NCI-H2171 treated with DMSO at 0.1 percent for 48 hours (cell line): ENCODE measurements around the gene EFHB.
"Not testable (repeated sequence)": the region's sequence is repeated elsewhere in the genome, so short reads cannot be mapped to it uniquely, and the experiment has no call there.

Experiments used
- DNase-seq: peaks from one replicate; lab custom pipeline; 2025; lab: John Stamatoyannopoulos, UW

Gene EFHB, protein sequence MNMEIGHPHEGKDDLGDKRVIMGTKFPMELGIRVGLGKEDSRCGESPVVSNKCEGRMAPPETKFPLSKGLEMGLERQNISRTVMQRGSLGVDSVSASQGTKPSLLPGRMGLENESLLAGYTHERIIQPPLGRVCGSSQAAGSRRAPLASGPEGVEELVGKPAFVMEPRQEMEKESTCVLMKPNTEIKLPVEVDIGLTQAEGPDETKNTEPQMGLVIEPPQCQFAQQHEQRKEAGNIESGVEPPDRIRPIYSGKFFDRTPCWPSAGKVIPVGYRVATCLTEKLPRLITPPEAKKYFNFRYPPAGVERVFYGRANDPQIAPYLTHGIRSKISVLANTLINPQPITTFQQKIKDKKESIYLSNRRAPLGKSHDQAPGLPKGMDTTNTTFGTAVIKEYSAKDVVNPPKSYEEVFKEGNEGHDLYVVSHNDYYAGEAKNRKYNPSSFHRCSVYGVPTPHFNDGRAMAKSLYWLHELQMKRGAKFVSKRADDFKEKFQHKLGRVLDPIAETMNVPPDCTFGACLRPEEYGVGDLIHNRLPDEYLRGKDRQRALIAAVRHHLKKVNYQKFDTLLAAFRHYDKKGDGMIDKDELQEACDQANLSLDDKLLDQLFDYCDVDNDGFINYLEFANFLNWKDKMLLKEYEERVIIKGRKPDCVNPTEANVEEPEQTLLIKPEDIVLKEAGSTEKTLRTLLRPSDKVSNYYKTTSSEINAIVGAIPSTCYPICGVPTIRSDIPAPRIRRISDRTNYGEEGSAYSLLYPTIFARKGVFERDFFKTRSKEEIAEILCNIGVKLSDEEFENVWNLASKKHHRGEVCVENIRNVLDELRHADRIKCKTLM

DNA sequence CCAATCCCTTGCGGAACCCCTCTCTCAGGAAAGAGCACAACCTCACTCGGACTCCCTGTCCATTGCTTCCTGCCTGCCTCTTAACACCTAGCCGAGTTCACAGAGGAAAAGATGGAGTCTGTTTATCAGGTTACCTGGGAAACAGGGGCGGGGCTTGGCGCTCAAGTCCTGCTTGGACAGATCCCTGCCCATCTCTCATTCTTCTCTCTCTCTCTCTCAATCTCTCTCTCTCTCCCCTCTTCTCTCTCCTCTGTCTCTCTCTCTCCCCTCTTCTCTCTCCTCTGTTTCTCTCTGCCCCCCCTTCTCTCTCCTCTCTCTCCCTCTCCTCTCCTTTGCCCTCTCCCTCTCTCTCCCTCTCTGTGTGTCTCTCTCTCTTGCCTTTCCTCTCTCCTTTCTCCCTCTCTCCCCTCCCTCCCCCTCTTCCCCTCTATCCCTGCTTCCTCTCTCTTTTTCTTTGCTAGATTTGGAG, at the start of gene EFHB:
TSS of gene EFHB (minus strand) at position 120 of the 469 bp plus-strand sequence. CDS start 199 bp downstream, outside the sequence.
- DNase-seq = peak; percentile 21

DNA sequence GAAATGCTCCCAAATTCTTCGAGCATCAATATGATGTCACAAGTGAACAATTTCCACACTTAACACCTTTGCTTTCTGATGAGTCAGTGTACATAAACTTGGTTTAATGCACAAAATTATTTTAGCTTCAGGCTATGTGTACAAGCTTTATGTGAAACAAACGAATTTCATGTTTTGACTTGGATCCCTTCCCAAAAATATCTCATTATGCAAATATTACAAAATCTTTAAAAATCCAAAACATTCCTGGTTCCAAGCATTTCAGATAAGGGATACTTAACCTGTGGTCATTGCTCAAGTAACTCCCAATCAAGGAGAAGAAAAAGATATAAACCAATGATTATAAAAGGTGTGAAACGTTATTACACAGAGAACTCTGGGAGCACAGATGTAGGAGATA, 38.0 kb upstream of the EFHB start:
- no peak for DNase-seq

DNA sequence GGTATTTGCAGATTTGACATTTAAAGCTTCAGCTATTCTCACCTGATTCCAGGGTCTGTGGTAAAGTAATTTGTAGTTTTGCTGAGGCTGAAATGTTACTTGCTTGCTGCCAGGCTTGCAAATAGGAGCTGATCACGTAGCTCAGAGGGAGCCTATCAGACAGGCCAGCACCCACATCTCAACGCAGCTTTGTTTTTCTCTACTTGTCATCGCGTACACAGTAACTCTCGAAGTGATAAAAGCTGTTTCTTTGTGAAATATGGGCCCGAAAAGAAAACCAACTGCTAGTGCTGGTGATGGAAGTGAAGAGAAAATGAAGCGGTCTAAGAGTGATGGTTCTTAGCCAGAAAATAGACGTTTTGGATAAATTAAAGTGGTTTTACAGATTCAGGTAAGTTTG, 36.3 kb upstream of the EFHB start:
- no peak for DNase-seq

DNA sequence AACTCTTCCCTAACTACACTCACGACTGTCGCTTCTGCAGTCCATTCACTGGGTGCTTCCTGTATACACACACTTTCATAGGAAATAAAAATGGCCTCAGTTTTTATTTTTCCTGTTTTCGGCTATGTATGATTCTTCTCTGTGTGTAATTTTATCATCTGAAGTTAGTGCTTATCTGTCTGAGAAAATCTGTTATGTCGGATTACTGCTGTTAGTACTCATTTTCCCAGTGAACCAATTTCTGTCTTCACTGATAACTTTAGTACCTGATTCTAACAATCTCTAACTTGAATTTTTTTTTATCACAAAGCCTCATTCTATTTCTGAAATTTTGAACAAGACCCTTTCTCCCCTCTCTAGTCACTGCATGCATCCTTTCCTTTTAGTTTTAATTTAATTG, 33.8 kb upstream of the EFHB start:
- no peak for DNase-seq

DNA sequence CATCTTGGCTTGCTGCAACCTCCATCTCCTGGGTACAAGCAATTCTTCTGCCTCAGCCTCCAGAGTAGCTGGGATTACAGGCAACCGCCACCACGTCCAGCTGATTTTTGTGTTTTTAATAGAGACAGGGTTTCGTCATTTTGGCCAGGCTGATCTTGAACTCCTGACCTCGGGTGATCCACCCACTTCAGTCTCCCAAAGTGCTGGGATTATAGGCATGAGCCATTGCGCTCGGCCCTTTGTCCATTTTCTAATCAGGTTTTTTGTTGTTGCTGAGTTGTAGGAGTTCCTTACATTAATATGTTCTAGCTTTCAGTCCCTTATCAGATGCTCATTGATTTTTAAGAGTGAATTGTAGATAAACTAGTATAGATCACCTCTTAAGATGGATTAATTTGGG, 33.2 kb upstream of the EFHB start:
- DNase-seq = no peak

DNA sequence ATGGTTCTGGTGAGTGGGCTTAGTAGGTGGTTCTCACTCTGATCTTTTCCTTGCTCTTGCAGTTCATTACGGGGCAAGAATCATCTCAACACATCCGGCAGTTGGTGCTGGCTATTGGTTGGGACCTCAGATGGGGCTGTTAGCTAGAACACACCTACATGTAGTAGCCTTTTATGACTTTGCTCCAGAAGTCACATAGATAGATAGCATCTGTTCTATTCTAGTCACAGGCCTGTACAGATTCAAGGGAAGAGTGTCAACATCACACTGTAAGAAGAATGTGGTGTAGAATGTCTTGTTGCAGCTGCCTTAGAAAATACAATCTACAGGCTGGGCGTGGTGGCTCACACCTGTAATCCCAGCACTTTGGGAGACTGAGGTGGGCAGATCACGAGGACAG, 27.9 kb upstream of the EFHB start:
- DNase-seq = no peak

DNA sequence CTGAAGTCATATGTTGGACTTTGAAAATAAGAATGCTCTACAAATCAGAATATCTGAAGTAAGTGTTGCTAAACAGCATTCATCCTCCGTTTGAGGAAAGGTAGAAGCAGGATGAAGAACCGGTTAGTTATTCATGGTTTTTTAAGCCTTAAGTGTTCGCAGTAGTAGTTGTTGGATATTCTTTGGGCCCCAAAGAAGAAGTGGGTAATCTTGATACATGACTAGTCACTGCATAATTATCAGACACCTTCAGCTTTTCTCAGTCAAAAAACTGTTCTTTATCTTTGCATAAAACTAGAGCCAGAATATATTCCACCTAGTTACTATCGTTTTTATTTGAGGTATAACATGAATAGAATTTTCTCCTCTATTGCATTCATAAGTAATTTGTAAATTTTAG, 26.7 kb upstream of the EFHB start:
- no peak for DNase-seq

DNA sequence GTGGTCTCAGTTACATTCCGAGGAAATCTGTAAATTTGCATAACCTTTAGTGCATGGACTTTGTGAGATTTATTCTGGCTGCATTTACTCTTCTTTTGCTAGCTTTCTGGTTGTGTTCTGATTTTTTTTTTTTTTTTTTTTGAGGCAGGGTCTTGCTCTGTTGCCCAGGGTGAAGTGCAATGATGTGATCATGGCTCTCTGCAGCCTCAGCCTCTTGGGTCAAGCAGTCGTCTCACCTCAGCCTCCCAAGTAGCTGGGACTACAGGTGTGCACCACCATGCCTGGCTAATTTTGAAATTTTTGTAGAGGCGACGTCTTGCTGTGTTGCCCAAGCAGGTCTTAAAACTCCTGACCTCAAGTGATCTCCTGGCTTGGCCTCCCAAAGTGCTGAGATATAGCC, 25.5 kb upstream of the EFHB start:
- DNase-seq = no peak

DNA sequence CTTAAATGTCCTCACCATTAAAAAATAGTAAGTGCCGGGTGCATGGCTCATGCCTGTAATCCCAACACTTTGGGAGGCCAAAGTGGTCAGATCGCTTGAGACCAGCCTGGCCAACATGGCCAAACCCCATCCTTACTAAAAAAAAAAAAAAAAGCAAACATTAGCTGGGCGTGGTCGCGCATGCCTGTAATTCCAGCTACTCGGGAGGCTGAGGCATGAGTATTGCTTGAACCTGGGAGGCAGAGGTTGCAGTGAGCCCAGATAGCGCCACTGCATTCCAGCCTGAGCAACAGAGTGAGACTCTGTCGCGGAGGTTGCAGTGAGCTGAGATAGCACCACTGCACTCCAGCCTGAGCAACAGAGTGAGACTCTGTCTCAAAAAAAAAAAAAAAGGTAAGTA, 23.3 kb upstream of the EFHB start:
- not testable (repeated sequence) for DNase-seq

DNA sequence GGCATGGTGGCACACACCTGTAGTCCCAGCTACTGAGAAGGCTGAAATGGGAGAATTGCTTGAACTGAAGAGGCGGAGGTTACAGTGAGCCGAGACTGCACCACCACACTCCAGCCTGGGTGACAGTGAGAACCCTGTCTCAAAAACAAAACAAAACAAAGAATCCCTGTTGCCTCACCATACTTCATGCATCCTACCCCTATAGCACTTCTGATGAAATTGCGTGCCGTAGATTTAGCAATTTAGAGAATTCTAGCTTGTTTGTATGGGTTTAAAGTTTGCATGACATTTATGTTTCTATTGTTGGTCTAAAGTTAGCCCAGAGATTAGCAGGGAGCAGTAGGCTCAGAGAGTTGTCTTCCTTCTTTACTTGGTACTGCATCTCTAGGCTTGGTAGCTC, 20.7 kb upstream of the EFHB start:
- no peak for DNase-seq

DNA sequence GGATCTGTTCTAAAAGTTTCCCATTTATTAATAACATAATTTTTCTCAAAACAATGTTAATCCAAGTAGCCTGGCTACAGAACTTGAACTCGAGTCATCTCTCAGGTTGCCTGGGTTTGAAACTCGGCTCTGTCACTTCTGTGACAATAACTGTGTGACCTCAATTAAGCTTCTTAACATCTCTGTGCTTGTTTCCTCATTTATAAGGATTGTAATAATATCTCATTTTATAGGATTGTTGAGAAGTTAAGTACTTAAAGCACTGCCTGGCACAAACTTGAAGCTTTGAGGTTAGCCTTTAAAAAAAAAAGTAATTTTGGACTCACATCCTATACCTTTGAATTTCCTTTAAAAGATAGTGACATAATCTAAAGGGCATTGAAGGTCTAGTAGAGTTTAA, 16.3 kb upstream of the EFHB start:
- DNase-seq = no peak

DNA sequence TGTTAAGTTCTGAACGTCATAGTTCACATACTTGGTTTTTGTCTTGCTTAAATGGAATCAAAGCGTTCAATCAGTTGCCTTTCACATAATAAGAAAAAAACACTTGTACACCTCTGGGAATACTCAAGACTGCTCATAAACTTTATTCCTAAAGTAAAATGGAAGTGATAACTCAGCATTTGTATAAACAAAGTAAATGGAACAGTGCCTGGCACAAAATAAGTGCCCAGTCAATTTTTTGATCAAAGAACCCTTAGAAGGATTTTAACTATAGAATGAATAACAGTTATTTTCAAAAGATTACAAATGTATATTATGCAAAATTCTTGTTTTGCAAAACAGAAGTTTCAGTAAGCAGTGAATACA, 14.2 kb upstream of the EFHB start:
- DNase-seq = no peak

DNA sequence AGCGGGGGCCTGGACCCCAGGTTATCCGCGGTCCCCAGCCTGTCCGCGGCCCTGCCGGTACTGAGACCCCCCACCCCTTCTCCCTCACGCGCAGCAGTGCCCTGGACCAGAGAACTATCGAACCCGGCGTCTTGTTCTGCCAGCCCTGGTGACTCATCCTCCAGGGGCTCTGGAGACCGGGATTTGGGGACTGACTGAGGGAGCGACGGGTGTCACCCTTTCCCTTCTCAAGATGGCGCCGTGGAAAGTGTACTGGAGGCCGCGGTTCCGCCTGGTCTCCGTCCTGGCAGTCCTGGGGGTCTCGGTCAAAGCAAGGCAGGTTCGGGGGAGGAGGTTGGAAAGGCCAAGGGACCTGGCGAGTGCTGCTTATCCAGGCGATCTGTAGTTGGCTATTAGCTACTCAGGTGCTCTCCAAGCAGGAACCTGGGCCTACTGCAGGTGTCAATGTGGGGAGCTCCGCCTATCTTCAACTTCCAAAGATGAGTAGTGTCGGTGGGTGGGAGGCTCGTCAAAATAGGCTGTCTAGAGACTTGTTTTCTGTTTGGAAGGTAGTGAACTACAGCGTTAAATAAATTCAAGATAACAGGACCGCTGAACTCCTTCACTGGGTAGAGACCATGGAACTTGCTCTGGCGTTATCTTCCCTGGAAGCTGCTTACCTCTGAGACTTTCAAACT, 13.7 kb upstream of the EFHB start:
- DNase-seq = peak; percentile 58

DNA sequence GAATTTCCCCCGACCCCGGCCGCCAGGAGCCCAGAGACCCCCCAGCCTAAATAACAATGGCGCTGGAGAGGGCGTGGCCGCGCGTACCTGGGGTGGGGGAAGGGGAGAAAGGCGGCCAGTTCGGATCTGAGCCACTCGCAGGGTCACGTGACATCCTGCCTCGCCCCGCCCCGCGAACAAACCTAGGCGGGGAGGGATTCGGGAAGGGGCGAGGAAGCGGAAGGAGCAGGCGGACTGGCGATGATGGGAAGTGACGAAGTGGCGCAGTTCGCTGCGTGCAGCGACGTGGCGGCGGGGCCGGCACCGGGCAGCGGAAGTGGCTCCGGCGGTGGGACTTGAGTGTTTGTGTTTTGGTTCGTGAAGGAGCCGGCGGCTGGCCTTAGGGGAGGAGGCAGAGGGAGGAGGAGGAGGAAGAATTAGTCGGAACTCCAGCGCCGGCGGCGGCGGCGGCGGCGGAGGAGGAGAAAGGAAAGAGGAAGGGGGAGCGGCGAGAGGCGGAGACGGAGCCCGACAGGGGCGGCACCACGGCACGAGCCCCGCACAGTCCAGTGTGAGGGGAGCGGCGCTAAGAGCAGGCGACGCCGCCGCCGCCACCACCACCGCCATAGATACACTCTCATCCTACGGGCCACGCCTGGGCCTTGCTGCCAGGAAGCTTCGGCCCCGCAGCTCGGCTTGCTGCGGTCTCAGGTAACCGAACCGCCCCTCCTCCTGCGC, 13.0 kb upstream of the EFHB start, which contains the start of gene RAB5A:
TSS of gene RAB5A (plus strand) at position 266 of the 717 bp plus-strand sequence. CDS start 3,802 bp downstream, outside the sequence.
- peak; percentile 93 for DNase-seq

DNA sequence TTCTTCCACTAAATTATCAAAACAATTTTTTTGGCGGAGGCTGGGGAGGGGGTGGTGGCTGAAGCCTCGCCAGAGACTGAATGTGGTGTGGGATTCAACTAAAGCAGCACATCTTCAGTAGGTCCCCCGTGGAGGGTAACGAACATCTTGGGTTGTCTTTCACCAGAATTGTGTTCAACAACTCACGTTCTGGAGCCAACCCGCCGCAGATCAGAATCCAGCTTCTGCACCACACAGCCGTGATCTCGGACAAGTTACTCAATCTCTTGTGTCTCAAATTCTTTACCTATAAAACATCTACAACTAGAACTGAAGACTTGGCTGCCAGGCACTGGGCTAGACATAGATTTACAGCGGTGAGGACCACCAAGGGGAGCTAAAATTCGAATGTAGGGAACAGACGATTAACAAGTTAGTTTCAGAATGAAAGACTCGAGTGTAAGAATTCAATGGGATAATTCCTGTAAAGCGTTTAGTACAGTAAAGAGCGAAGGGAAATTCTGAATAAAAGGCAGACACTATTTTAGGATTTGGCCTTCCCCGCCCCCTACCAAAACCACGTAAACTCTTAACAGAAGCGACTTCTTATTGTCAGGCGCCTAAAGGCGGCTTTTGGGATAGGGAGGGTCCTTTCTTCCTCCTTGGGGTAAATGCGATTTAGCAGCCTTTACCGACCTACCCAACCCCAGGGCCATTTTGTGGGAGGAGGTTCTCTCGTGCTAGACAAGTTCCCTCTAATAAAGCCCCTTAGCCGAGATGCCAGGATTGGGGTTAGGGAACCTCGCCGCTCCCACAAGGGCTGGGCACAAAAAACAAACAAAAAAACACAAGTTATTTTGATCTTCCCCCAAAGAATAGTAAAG, 12.2 kb upstream of the EFHB start:
- no peak for DNase-seq

DNA sequence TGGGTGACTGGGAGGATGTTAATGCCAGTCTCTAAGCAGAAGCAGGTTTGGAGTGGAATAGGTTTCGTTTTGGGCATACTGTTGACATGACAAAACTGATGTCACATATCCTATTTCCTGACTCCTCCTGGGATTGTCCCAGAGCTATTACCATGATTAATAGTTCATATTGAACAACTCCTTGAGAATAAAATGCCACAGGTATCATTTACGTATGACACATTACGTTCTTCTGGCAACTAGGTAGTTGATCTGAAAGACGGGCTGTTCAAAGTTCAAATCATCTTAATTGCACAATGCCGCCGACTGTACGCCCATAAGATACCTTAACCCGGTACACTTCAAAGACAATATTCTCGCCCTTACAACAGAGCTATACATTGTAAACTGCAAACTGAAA, 11.5 kb upstream of the EFHB start:
- no peak for DNase-seq

DNA sequence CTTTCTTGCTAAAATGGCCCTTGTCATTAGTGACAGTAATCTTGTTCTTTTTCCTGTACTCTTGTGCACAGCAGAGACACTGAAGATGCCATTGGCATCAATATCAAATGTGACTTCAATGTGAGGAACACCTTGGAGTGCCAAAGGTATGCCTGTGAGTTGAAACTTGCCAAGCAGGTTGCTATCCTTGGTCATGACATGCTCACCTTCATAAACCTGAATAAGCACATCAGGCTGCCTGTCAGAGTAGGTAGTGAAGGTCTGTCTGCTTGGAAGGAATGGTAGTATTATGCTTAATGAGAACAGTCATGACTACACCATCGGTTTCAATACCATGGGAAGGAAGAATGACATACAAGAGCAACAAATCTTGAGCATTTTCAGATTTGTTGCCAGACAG, 6.6 kb upstream of the EFHB start:
- DNase-seq = no peak

DNA sequence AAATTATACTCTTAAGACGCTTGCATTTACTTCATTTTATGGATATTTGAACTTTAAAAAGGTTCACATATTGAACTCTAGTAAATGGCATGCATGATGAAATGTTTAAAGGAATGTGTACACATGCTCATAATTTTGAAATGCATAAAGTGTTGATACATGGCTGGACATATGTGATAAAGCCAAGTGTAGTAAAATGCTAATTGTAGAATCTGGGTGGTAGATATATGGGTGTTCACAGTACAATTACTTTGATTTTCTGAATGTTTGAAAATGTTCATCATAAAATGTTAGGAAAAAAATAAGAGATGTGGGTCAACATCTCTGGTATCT, 4.2 kb upstream of the EFHB start:
- DNase-seq = no peak

DNA sequence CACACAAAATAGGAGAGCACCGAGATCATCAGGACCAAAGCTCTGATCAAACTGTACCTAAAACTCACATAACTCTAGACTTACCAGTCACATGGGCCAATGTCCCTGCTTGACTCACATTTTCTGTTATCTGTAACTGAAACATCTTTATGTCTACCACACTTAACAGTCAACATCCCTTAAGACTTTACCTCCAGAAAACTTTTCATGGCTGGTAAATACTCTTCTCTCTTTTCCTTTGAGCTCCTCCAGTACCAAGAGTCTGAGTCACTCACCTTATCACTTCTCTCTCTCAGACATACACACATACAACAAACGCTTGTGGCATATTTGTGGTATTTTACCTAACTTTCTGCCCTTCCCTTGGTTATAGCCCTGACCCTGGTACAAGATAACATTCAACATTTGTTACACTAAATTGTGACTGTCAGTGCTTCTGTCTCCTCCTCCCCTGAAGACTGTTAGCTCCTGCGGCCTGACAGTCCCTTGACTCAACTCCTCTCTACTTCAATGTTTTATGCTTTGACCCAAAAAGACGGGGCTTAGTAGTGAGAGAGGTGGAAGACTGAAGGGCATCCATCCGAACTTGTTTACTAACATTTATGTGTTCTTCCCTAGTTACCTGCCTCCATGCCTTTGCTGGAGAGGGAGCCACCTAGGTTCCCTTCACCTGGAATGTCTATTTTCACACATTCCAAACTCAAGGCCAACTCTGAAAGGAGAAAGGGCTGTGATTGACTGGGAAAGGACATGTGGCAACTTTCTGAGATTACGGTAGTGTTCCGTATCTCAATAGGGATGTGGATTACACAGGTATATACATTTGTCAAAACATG, 3.7 kb upstream of the EFHB start:
- no peak for DNase-seq

DNA sequence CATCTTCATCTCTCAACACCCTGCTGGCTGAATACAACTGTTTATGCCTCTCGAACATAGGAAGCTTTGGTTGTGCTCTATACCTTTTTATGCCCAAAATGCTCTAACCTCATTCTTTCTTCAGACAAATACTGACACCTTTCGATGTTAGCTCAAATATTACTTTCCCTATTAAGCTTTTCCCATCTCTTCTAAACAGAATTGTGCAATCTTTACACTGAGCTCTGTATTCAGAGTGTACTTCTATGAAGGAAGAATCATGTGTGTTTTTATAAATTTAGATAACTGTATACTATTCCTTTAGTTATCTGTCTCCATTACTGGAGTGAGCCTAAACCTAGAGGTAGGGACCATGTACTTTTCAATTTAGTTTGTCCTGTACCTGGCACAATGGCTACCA, 1.6 kb downstream of the EFHB start:
- no peak for DNase-seq
